Body of pancreas (tissue), 4 donors: ENCODE results near the gene SORCS2.

Experiments used
- CTCF ChIP-seq, 7 experiments: fragments of 450-650 bp in 4 of 7; fragments of 200-600 bp in 3 of 7; sonication (generic) in 3 of 7; IDR thresholded peaks; one replicate each; pipeline ENCODE4 v1.5.1; 2016 to 2019; ENCODE audit warnings: antibody characterized with exemption in 7 of 7
- POLR2A ChIP-seq, 3 donors: fragments of 450-650 bp; IDR thresholded peaks; one replicate each; pipeline ENCODE4 v1.6.1; 2016; ENCODE audit warnings: antibody characterized with exemption in 3 of 3, mild to moderate bottlenecking in 2 of 3

DNA sequence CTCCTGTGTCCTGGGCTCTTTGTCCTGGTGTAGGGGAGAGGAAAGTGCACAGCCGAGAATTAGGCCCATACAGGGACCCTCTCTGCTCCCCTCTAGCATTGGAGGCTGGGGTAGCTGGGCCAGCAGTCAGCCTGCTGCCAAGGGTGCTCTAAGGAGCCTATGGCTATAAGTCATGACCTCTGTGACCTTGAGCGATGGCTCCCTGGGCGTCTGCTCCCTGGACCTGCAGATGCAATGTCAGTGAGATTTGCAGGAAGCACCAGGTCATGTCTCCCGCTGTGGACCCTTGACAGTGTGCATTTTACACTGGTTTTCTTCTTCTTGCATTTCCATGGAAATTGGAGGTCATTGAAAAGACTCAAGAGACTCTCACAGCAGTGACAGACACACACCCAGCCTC is 476.5 kb downstream of the SORCS2 start:
- no peak for TF ChIP-seq CTCF (IDR thresholded peaks at IDR 0.05)
- no peak for TF ChIP-seq POLR2A (IDR thresholded peaks at IDR 0.05)
